B cell (primary cell): ENCODE results near the gene CDH19. TPM values are rescaled to one million over a fixed set of nuclear protein-coding genes. Genes with fewer than 3 reads are reported as not detected.

Experiments
- ATAC-seq: fragments of 200-7000 bp; cut with Tn5 transposase; one replicate; pipeline ENCODE4 v1.10.0; 2021; ENCODE audit warnings: low read depth, mild to moderate bottlenecking, moderate number of reproducible peaks, moderate library complexity
- CTCF ChIA-PET: fragments of 350-600 bp; sonication (Branson Sonifier 250); formaldehyde crosslinking; loops from one replicate; lab custom pipeline; 2021; ENCODE audit warnings: antibody characterized with exemption, inconsistent platforms; lab: Charles Lee
- POLR2A ChIA-PET: fragments of 350-600 bp; sonication (Branson Sonifier 250); formaldehyde crosslinking; loops from one replicate; lab custom pipeline; 2021; ENCODE audit warnings: antibody characterized with exemption; lab: Charles Lee
- DNase-seq: peaks from one replicate; pipeline ENCODE4 v3.0.0; 2013
- H2AFZ ChIP-seq: 2 replicates; pipeline ENCODE4 v1.6.1; 2012; ENCODE audit warnings: mild to moderate bottlenecking, low read depth, low read length; ENCODE audit not compliant: insufficient read depth, poor library complexity, severe bottlenecking
- H3K27ac ChIP-seq, 2 donors: 1 replicate in 1 of 2; 2 replicates in 1 of 2; pipeline ENCODE4 v1.5.1; 2012 to 2013; ENCODE audit warnings: low read length in 2 of 2, mild to moderate bottlenecking in 2 of 2, moderate library complexity in 1 of 2
- H3K27me3 ChIP-seq, 4 experiments: fragments of 200-600 bp in 1 of 4; sonication (generic) in 1 of 4; replicated peaks in 1 of 4; 1 replicate in 2 of 4; 2 replicates in 2 of 4; pipeline versions ENCODE4 v1.6.1 to v1.7.0; 2013 to 2016; ENCODE audit warnings: low read length in 3 of 4, mild to moderate bottlenecking in 2 of 4, mixed read lengths in 1 of 4, moderate library complexity in 1 of 4; ENCODE audit not compliant: insufficient read depth in 4 of 4, control insufficient read depth in 3 of 4; ENCODE audit errors: control extremely low read depth in 1 of 4
- H3K36me3 ChIP-seq, 2 experiments: replicated peaks in 1 of 2; 1 replicate in 1 of 2; 2 replicates in 1 of 2; pipeline versions ENCODE4 v1.6.1 to v1.7.1; 2013; ENCODE audit warnings: low read length in 1 of 2; ENCODE audit not compliant: insufficient read depth in 2 of 2, control insufficient read depth in 1 of 2; ENCODE audit errors: control extremely low read depth in 1 of 2, extremely low read depth in 1 of 2
- H3K4me1 ChIP-seq, 2 donors: fragments of 200-600 bp in 1 of 2; sonication (generic) in 1 of 2; 1 replicate in 1 of 2; 2 replicates in 1 of 2; pipeline versions ENCODE4 v1.5.1 to v1.6.1; 2013 to 2017; ENCODE audit warnings: low read length in 2 of 2; ENCODE audit not compliant: control insufficient read depth in 2 of 2, insufficient read depth in 2 of 2
- H3K4me2 ChIP-seq: replicated peaks from 2 replicates; pipeline ENCODE3; 2012; ENCODE audit warnings: mild to moderate bottlenecking, low read depth, low read length; ENCODE audit not compliant: poor library complexity, severe bottlenecking
- H3K4me3 ChIP-seq, 5 experiments: fragments of 200-600 bp in 1 of 5; sonication (generic) in 1 of 5; 1 replicate in 3 of 5; 2 replicates in 2 of 5; pipeline versions ENCODE4 v1.5.1 to v1.7.0; 2011 to 2016; ENCODE audit warnings: low read length in 4 of 5, mild to moderate bottlenecking in 4 of 5, low read depth in 2 of 5, control low read depth in 1 of 5, moderate library complexity in 1 of 5; ENCODE audit not compliant: insufficient read depth in 1 of 5; ENCODE audit errors: control extremely low read depth in 1 of 5, extremely low read depth in 1 of 5
- H3K79me2 ChIP-seq: fragments of 200-600 bp; sonication (generic); one replicate; pipeline ENCODE4 v1.6.0; 2016; ENCODE audit warnings: low read length; ENCODE audit not compliant: control insufficient read depth, insufficient read depth
- H3K9ac ChIP-seq: fragments of 200-600 bp; sonication (generic); 2 replicates; pipeline ENCODE4 v1.6.1; 2017; ENCODE audit warnings: mild to moderate bottlenecking, low read length, moderate library complexity
- H3K9me3 ChIP-seq, 3 donors: one replicate each; pipeline versions ENCODE4 v1.6.1 to v1.7.1; 2013; ENCODE audit warnings: low read length in 2 of 3; ENCODE audit not compliant: control insufficient read depth in 2 of 3, insufficient read depth in 1 of 3; ENCODE audit errors: control extremely low read depth in 1 of 3
- H4K20me1 ChIP-seq: 2 replicates; pipeline ENCODE4 v1.6.0; 2012; ENCODE audit warnings: mild to moderate bottlenecking, low read length; ENCODE audit not compliant: insufficient read depth, control insufficient read depth, poor library complexity, severe bottlenecking
- H3K27ac Mint-ChIP-seq: one replicate; pipeline ENCODE4 v1.8.0; 2021; ENCODE audit warnings: mixed read lengths
- H3K27me3 Mint-ChIP-seq: one replicate; pipeline ENCODE4 v1.8.0; 2021; ENCODE audit warnings: mixed read lengths
- H3K4me1 Mint-ChIP-seq: one replicate; pipeline ENCODE4 v1.8.0; 2021; ENCODE audit warnings: mixed read lengths
- H3K4me3 Mint-ChIP-seq: one replicate; pipeline ENCODE4 v1.8.0; 2021; ENCODE audit warnings: mixed read lengths
- H3K9me3 Mint-ChIP-seq: one replicate; pipeline ENCODE4 v1.8.0; 2022; ENCODE audit warnings: mixed read lengths; ENCODE audit not compliant: insufficient read depth
- EZH2 ChIP-seq: IDR thresholded peaks from 2 replicates; pipeline ENCODE4 v1.6.1; 2012; ENCODE audit warnings: borderline replicate concordance, low read depth, mild to moderate bottlenecking, moderate library complexity, low read length; ENCODE audit not compliant: insufficient read depth, poor library complexity, severe bottlenecking
- WGBS: methylation state at CpG from one replicate; pipeline ENCODE4 v1.1.5; 2013; ENCODE audit warnings: missing lambda C conversion rate; ENCODE audit not compliant: insufficient coverage; 5-methylcytosine and 5-hydroxymethylcytosine counted together
- intact Hi-C: fragments of 100-400 bp; cut with micrococcal nuclease; formaldehyde crosslinking; loops from one replicate; pipeline ENCODE4 v1.10.0; 2022
- polyA plus RNA-seq: library from polyadenylated mRNA; depleted of rRNA; stranded (reverse); fragments of >200 nt; gene quantifications from 2 replicates; pipeline ENCODE4 v1.2.3, GENCODE V29; 2012
- total RNA-seq, 2 donors: library from RNA; stranded (reverse); fragments of 120-200 nt in 1 of 2; gene quantifications; 1 replicate in 1 of 2; 2 replicates in 1 of 2; pipeline versions ENCODE4 v1.2.3 to v1.2.4, GENCODE V29; 2013 to 2022
- TF ChIP-seq, protein P1 (sequence below): fragments of 200-600 bp; IDR thresholded peaks from one replicate; pipeline ENCODE4 v1.8.0; 2022; ENCODE audit warnings: antibody characterized with exemption, mild to moderate bottlenecking

CDH19 gene
- total and polyA plus RNA-seq, 2 donors (not counting 1 experiment from before 2014, with no cell fraction given) = not detected

DNA sequence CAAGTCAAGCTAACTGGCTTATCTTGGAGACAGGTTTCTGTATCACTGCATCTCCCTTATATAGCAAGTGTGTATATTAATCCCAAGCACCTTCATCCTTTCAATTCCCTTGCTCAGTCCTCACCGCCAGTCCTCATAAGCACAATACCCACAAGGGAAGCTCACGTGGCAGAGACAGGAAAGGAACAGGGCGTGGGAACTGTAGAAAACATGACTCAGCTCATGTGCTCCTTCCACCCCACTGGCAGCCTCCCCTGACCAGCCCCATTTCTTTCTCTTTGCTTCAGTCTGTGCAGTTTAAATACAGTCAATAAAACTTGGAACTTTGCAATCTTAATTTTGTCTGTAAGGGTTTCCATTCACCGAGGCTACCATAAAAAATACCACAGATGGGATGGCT lies 36.5 kb upstream of the CDH19 start:
- CTCF ChIA-PET = no interaction called here

DNA sequence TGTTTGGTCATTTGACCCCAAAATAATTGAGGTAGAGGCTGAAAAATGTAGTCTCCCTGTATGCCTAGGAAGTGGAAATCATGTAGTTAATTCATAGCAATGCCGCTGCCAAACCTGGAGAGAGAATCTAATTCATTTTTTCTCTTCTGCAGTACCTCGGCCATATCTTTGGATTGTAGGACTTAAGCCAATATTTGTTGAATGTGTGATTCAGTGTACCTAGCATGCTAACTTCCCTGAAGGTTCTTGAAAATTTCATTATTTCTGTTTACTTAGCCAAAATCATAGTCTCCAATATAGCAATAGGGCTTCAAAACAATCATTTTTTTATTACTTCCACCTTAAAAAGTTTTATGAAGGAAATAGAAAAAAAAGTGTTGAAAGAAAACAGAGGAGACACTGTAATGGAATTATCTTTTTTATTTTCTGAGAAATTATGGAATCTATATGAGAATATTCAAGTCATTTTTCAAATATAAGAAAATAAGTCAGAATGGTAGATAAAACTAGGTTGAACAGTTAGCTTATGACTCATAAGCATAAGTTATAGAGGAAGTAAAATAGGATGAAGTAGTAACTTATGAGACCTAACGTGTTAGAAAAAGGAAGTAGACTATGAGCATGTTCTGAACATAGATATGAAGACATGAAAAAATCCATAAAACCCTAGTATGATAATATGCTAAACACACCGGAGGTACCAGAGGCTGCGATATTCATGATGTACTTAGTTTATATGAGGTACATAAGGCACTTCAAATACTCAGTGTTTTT lies 35.2 kb upstream of the CDH19 start:
- Histone ChIP-seq H3K27me3 (no peaks in the 10 kb centered on the region), H3K79me2 (no peaks in the 10 kb centered on the region), H3K9me3 (no peaks in the 10 kb centered on the region), H3K9ac (no peak overlapping the region), H4K20me1 (no peaks in the 10 kb centered on the region), H3K4me1 (no peaks in the 10 kb centered on the region), H3K4me3 (no peak overlapping the region), H3K4me2 (no peak overlapping the region), H3K36me3 (no peaks in the 10 kb centered on the region), H2AFZ (no peak overlapping the region), H3K27ac (no peak overlapping the region)
- intact Hi-C loops = no loop called here
- ChIA-PET POLR2A (no interaction called here), CTCF (no interaction called here)
- DNase-seq = no peak
- Mint-ChIP-seq H3K9me3 (peaks cover 8% of the 10 kb centered on the region), H3K27ac (no peak overlapping the region), H3K27me3 (no peaks in the 10 kb centered on the region), H3K4me3 (no peak overlapping the region), H3K4me1 (no peaks in the 10 kb centered on the region)
- WGBS = no CpG with 5 or more reads among the region's 5 CpGs
- no peak for ATAC-seq
- no peak for TF ChIP-seq EZH2
- TF ChIP-seq, protein P1, sequence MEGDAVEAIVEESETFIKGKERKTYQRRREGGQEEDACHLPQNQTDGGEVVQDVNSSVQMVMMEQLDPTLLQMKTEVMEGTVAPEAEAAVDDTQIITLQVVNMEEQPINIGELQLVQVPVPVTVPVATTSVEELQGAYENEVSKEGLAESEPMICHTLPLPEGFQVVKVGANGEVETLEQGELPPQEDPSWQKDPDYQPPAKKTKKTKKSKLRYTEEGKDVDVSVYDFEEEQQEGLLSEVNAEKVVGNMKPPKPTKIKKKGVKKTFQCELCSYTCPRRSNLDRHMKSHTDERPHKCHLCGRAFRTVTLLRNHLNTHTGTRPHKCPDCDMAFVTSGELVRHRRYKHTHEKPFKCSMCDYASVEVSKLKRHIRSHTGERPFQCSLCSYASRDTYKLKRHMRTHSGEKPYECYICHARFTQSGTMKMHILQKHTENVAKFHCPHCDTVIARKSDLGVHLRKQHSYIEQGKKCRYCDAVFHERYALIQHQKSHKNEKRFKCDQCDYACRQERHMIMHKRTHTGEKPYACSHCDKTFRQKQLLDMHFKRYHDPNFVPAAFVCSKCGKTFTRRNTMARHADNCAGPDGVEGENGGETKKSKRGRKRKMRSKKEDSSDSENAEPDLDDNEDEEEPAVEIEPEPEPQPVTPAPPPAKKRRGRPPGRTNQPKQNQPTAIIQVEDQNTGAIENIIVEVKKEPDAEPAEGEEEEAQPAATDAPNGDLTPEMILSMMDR = no peak

More for the DNA sequence above, 36.5 kb upstream of the CDH19 start:
- no peak overlapping the region for H3K27ac Mint-ChIP-seq
- POLR2A ChIA-PET = no interaction called here
- TF ChIP-seq, protein P1 = no peak
- TF ChIP-seq EZH2 = no peak
- no peaks in the 10 kb centered on the region for H3K27me3 Mint-ChIP-seq
- Histone ChIP-seq H3K4me2 (no peak overlapping the region), H3K27ac (no peak overlapping the region), H3K9ac (no peak overlapping the region), H4K20me1 (no peaks in the 10 kb centered on the region), H3K4me1 (no peaks in the 10 kb centered on the region), H3K9me3 (no peaks in the 10 kb centered on the region), H3K79me2 (no peaks in the 10 kb centered on the region), H3K36me3 (no peaks in the 10 kb centered on the region), H3K4me3 (no peak overlapping the region), H3K27me3 (no peaks in the 10 kb centered on the region), H2AFZ (no peak overlapping the region)
- 10% methylated on average over 2 of the region's 4 CpGs for WGBS
- H3K4me1 Mint-ChIP-seq = no peaks in the 10 kb centered on the region
- DNase-seq (no peak), ATAC-seq (no peak)
- intact Hi-C loops = no loop called here
- peaks cover 8% of the 10 kb centered on the region for H3K9me3 Mint-ChIP-seq
- no peak overlapping the region for H3K4me3 Mint-ChIP-seq
